Heart left ventricle (tissue), 16 donors: ENCODE data around the gene RSU1. TPM values are rescaled to one million over a fixed set of nuclear protein-coding genes. Genes with fewer than 3 reads are reported as not detected.

ENCODE experiments used
- ATAC-seq, 4 donors: fragments of 200-7000 bp; cut with Tn5 transposase; one replicate each; pipeline ENCODE4 v1.9.1; 2020 to 2022; ENCODE audit warnings: moderate library complexity in 4 of 4, mild to moderate bottlenecking in 3 of 4, moderate number of reproducible peaks in 1 of 4
- DNase-seq, 5 donors: peaks; one replicate each; pipeline ENCODE4 v3.0.0-alpha.2; 2020
- H3K27ac ChIP-seq, 12 donors: fragments of 200-600 bp; sonication (generic) in 4 of 12; one replicate each; pipeline versions ENCODE4 v1.5.0 to v1.8.0; 2016 to 2022; ENCODE audit warnings: mild to moderate bottlenecking in 2 of 12
- H3K27me3 ChIP-seq, 9 donors: fragments of 200-600 bp; sonication (generic) in 2 of 9; one replicate each; pipeline versions ENCODE4 v1.5.1 to v1.8.0; 2016 to 2022; ENCODE audit warnings: mild to moderate bottlenecking in 3 of 9
- H3K36me3 ChIP-seq, 9 donors: fragments of 200-600 bp; sonication (generic) in 2 of 9; one replicate each; pipeline versions ENCODE4 v1.5.0 to v1.8.0; 2018 to 2022; ENCODE audit warnings: mild to moderate bottlenecking in 2 of 9
- H3K4me1 ChIP-seq, 12 donors: fragments of 200-600 bp; sonication (generic) in 4 of 12; one replicate each; pipeline versions ENCODE4 v1.5.0 to v1.8.0; 2016 to 2022; ENCODE audit warnings: mild to moderate bottlenecking in 3 of 12
- H3K4me3 ChIP-seq, 12 donors: fragments of 200-600 bp; sonication (generic) in 4 of 12; one replicate each; pipeline versions ENCODE4 v1.5.0 to v1.8.0; 2017 to 2022; ENCODE audit warnings: mild to moderate bottlenecking in 9 of 12, moderate library complexity in 4 of 12
- H3K9me3 ChIP-seq, 12 donors: fragments of 200-600 bp; sonication (generic) in 4 of 12; one replicate each; pipeline versions ENCODE4 v1.5.0 to v1.8.0; 2016 to 2022; ENCODE audit warnings: mild to moderate bottlenecking in 1 of 12
- POLR2A ChIP-seq, 2 donors: fragments of 450-650 bp; IDR thresholded peaks; one replicate each; pipeline ENCODE4 v1.6.1; 2017; ENCODE audit warnings: antibody characterized with exemption in 2 of 2, mild to moderate bottlenecking in 2 of 2, moderate library complexity in 2 of 2
- WGBS, 4 donors: extraction: QIAGEN DNeasy Blood & Tissue Kit in 2 of 4; methylation state at CpG; one replicate each; pipeline versions ENCODE4 v1.1.5 to v1.1.7; 2013 to 2018; 5-methylcytosine and 5-hydroxymethylcytosine counted together
- intact Hi-C, 10 donors: fragments of 100-400 bp; cut with DNase I; formaldehyde crosslinking; loops; one replicate each; pipeline versions ENCODE4 v1.11.1 to v1.14.2; 2022
- polyA plus RNA-seq, 2 donors: library from polyadenylated mRNA; stranded (reverse); fragments of 200-250 nt; gene quantifications; one replicate each; pipeline ENCODE4 v1.2.3, GENCODE V29; 2013
- total RNA-seq, 9 donors: library from RNA; depleted of rRNA in 2 of 9; stranded (reverse); fragments of >200 nt in 2 of 9; fragmentation: NEBNext Ultra II Directional in 3 of 9; extraction: Animal tissue kit (Norgen Biotek cat#: 25700) in 3 of 9; gene quantifications; one replicate each; pipeline versions ENCODE4 v1.1.0 to v1.2.4, GENCODE V29; 2016 to 2023
- TF ChIP-seq, protein P1 (sequence below), 12 donors: fragments of 200-600 bp; sonication (generic) in 4 of 12; IDR thresholded peaks; one replicate each; pipeline versions ENCODE4 v1.5.0 to v1.8.0; 2018 to 2022; ENCODE audit warnings: antibody characterized with exemption in 12 of 12, mild to moderate bottlenecking in 5 of 12
- donor health status: ischemic (EF 13 %, LVEDD 7.1; RV severe dilation, severe dysfunction).
- donor health status: healthy with polysubstance abuse.
- donor health status: DM: no; HTN: yes; CAD: no.
- donor health status: DM: no; HTN: no; CAD: no.
- donor health status: ischemic (EF 25% LVEDD 6.9; RV normal size, moderate dysfunction).
- donor health status: ischemic (EF 25% LVEDD 5.7; RV mildly dilated, moderate dysfunction).
- donor health status: healthy.
- donor health status: DM: yes; HTN: yes; CAD: no.
- donor health status: ischemic (EF 35%, LVEDD 5.7; RV mildly dilated, moderate dysfunction).
- donor health status: nonischemic (EF 11% LVEDD 7.7; RV severe dilation, severe dysfunction).
- donor health status: DM: yes; HTN: yes; CAD: no.
- donor health status: PGD.
- donor health status: ischemic (EF 29% LVEDD 5.4; RV normal size, mild dysfunction).
- donor health status: nonischemic (EF 23%, LVEDD 6.1; RV moderate dilation, normal function).

Gene RSU1
- total and polyA plus RNA-seq, 11 donors, result 29.6 to 84.1 (median 53.0) TPM

DNA sequence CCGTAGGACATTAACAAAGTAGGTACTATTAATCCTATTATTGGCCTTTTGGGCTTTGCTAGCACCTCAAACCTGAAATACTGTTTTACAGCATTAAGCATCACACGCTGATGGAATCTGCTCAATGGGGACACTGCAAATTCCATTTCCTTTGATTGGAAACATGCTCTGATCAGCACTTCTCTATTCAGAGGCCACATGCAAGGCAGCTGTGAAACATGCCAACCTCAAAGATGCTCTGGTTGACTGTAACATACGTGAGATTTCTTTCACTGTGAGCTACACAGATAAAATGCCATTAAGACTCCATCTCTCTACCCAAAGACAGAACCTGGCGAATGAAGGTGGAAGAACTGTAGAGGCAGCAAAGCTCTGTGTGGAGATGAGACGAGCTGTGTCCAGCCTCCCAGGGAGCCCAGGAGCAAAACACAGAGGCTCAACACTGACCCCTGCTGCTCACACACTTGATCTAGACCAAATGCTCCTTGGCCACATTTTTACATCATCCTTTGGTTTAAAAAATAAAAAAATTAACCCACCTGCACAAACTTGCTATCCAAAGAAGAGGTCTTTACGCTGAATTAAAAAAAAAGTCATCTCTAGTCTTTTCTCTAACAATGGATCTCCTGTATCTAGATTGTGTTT lies 8.0 kb downstream of the RSU1 start:
- H3K36me3 ChIP-seq, result peaks cover 0 to 19% (median 0%) of the 10 kb centered on the region in 9 donors
- DNase-seq, result peak in 4 of 5 donors; percentile 37 to 52 (median 45)
- H3K4me3 ChIP-seq, result no peak overlapping the region
- WGBS, 4 donors, result 45 to 82% (median 70%) methylated on average over 6 of the region's 6 CpGs
- peaks cover 0 to 2% (median 0%) of the 10 kb centered on the region in 12 donors for H3K9me3 ChIP-seq
- peaks cover 0 to 31% (median 6%) of the 10 kb centered on the region in 12 donors for H3K4me1 ChIP-seq
- H3K27ac ChIP-seq, result no peak overlapping the region
- no peak for TF ChIP-seq POLR2A (IDR thresholded peaks at IDR 0.05)
- TF ChIP-seq, protein P1, sequence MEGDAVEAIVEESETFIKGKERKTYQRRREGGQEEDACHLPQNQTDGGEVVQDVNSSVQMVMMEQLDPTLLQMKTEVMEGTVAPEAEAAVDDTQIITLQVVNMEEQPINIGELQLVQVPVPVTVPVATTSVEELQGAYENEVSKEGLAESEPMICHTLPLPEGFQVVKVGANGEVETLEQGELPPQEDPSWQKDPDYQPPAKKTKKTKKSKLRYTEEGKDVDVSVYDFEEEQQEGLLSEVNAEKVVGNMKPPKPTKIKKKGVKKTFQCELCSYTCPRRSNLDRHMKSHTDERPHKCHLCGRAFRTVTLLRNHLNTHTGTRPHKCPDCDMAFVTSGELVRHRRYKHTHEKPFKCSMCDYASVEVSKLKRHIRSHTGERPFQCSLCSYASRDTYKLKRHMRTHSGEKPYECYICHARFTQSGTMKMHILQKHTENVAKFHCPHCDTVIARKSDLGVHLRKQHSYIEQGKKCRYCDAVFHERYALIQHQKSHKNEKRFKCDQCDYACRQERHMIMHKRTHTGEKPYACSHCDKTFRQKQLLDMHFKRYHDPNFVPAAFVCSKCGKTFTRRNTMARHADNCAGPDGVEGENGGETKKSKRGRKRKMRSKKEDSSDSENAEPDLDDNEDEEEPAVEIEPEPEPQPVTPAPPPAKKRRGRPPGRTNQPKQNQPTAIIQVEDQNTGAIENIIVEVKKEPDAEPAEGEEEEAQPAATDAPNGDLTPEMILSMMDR (IDR thresholded peaks at IDR 0.05), result peak; percentile 49 to 75 (median 62)
- intact Hi-C loops, result loop anchor here in 5 of 10 donors (5.0 to 10.0 kb wide), 2 partner anchors 904 to 907 kb away; no protein-coding TSS in a partner anchor
- H3K27me3 ChIP-seq, result no peaks in the 10 kb centered on the region
- peak; percentile 66 to 74 (median 72) for ATAC-seq

DNA sequence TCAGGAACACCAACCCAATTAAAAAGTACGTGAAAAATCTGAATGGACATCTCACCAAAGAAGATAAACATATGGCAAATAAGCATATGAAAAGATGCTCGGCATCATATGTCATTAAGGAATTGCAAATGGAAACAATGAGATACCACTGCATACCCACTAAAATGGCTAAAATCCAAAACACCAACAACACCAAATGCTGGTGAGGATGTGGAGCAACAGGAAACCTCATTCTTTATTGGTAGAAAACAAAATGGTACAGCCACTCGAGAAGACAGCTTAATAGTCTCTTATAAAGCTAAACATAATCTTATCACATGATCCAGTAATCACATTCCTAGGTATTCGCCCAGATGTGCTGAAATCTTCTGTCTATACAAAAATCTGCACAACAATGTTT lies 13.1 kb downstream of the RSU1 start:
- Histone ChIP-seq H3K9me3 (peaks cover 0 to 4% (median 0%) of the 10 kb centered on the region in 12 donors), H3K27ac (no peak overlapping the region), H3K4me3 (no peak overlapping the region), H3K27me3 (no peaks in the 10 kb centered on the region), H3K36me3 (peaks cover 0 to 9% (median 0%) of the 10 kb centered on the region in 9 donors), H3K4me1 (peaks cover 7 to 30% (median 19%) of the 10 kb centered on the region in 12 donors)
- DNase-seq, result no peak
- TF ChIP-seq POLR2A (IDR thresholded peaks at IDR 0.05), result no peak
- TF ChIP-seq, protein P1 (IDR thresholded peaks at IDR 0.05), result no peak
- WGBS, 4 donors, result 90 to 94% (median 92%) methylated on average over 4 of the region's 4 CpGs
- intact Hi-C loops, result loop anchor here in 3 of 10 donors (10.0 kb wide), 1 partner anchor 899 kb away; no protein-coding TSS in a partner anchor
- ATAC-seq, result no peak

GRCh38 chr10:16803464-16803863 lies 13.8 kb downstream of the RSU1 start:
- DNase-seq (no peak), ATAC-seq (peak in 1 of 4 donors; percentile 41)
- no peak overlapping the region for H3K27ac ChIP-seq
- TF ChIP-seq POLR2A (IDR thresholded peaks at IDR 0.05), result no peak
- TF ChIP-seq, protein P1 (IDR thresholded peaks at IDR 0.05), result no peak
- intact Hi-C loops, result loop anchor here in 3 of 10 donors (10.0 kb wide), 1 partner anchor 899 kb away; no protein-coding TSS in a partner anchor
- no peaks in the 10 kb centered on the region for H3K27me3 ChIP-seq
- peaks cover 0 to 9% (median 0%) of the 10 kb centered on the region in 9 donors for H3K36me3 ChIP-seq
- H3K4me3 ChIP-seq, result no peak overlapping the region
- H3K9me3 ChIP-seq, result peaks cover 0 to 4% (median 0%) of the 10 kb centered on the region in 12 donors
- H3K4me1 ChIP-seq, result peaks cover 7 to 35% (median 19%) of the 10 kb centered on the region in 12 donors
- 23 to 26% (median 25%) methylated on average over 2 of the region's 2 CpGs for WGBS, 4 donors

- 45 to 65% (median 53%) methylated on average over 8 of the region's 8 CpGs for WGBS, 4 donors
- H3K36me3 ChIP-seq, result no peaks in the 10 kb centered on the region
- no peak overlapping the region for H3K4me3 ChIP-seq
- TF ChIP-seq, protein P1 (IDR thresholded peaks at IDR 0.05), result no peak
- DNase-seq, result no peak
- peak; percentile 33 to 55 (median 44) for ATAC-seq
- intact Hi-C loops, result loop anchor here in 4 of 10 donors (10.0 kb wide), 2 partner anchors 365 to 895 kb away; partner anchors contain the start of gene PTER (in 1 of the 4)
- no peaks in the 10 kb centered on the region for H3K27me3 ChIP-seq
- H3K4me1 ChIP-seq, result peaks cover 7 to 36% (median 19%) of the 10 kb centered on the region in 12 donors
- H3K9me3 ChIP-seq, result peaks cover 0 to 4% (median 0%) of the 10 kb centered on the region in 12 donors
- H3K27ac ChIP-seq, result no peak overlapping the region
Measured at GRCh38 chr10:16799621-16800020, 17.6 kb downstream of the RSU1 start.
